HEK293 (cell line): ENCODE results near the gene AIFM3.
"Not testable (repeated sequence)": the region's sequence is repeated elsewhere in the genome, so short reads cannot be mapped to it uniquely, and the experiment has no call there.

Source experiments
- CTCF ChIA-PET: fragments of 350-600 bp; formaldehyde crosslinking; extraction: SDS; loops from one replicate; lab custom pipeline; 2021; ENCODE audit warnings: antibody characterized with exemption; lab: Yijun Ruan, JAX
- POLR2A ChIA-PET: fragments of 300-600 bp; formaldehyde crosslinking; extraction: SDS; loops from one replicate; lab custom pipeline; 2020; ENCODE audit warnings: antibody characterized with exemption, inconsistent platforms; lab: Yijun Ruan, JAX
- H3K27ac ChIP-seq: fragments of 200-500 bp; sonication (Bioruptor generic); 2 replicates; pipeline ENCODE4 v1.5.1; 2014; ENCODE audit warnings: low read depth, low read length, control low read depth, inconsistent platforms; ENCODE audit errors: extremely low read depth
- H3K36me3 ChIP-seq, 2 experiments: fragments of 200-500 bp in 1 of 2; sonication (Bioruptor generic) in 1 of 2; 1 replicate in 1 of 2; 2 replicates in 1 of 2; pipeline ENCODE4 v1.5.1; 2014 to 2017; ENCODE audit warnings: inconsistent platforms in 2 of 2, low read length in 2 of 2; ENCODE audit not compliant: control insufficient read depth in 2 of 2, insufficient read depth in 1 of 2
- H3K4me1 ChIP-seq: fragments of 200-500 bp; sonication (Bioruptor generic); 2 replicates; pipeline ENCODE4 v1.5.1; 2014; ENCODE audit warnings: mild to moderate bottlenecking, low read length, inconsistent platforms; ENCODE audit not compliant: control insufficient read depth, insufficient read depth
- H3K4me3 ChIP-seq: 2 replicates; pipeline ENCODE4 v1.5.1; 2011; ENCODE audit warnings: low read depth, mild to moderate bottlenecking, control low read depth, low read length, moderate library complexity
- H3K9me3 ChIP-seq: fragments of 200-500 bp; sonication (Bioruptor generic); 2 replicates; pipeline ENCODE4 v1.5.1; 2014; ENCODE audit warnings: low read depth, low read length, inconsistent platforms; ENCODE audit not compliant: control insufficient read depth, insufficient read depth
- ATF2 ChIP-seq: fragments of 450-650 bp; formaldehyde crosslinking; IDR thresholded peaks from 2 replicates; pipeline ENCODE4 v1.5.1; 2016; ENCODE audit warnings: missing biosample characterization, missing genetic modification characterization, low read depth
- GLIS1 ChIP-seq: fragments of 450-650 bp; formaldehyde crosslinking; IDR thresholded peaks from 2 replicates; pipeline ENCODE4 v1.5.1; 2016; ENCODE audit warnings: missing biosample characterization, missing genetic modification characterization
- KLF17 ChIP-seq: fragments of 450-650 bp; formaldehyde crosslinking; IDR thresholded peaks from 2 replicates; pipeline ENCODE4 v1.5.1; 2016; ENCODE audit warnings: missing biosample characterization, missing genetic modification characterization
- MYNN ChIP-seq: fragments of 450-650 bp; formaldehyde crosslinking; IDR thresholded peaks from 2 replicates; pipeline ENCODE4 v1.5.1; 2016; ENCODE audit warnings: missing biosample characterization, missing genetic modification characterization, borderline replicate concordance
- ZIC2 ChIP-seq: fragments of 450-650 bp; formaldehyde crosslinking; IDR thresholded peaks from 2 replicates; pipeline ENCODE4 v1.5.1; 2016; ENCODE audit warnings: missing biosample characterization, missing genetic modification characterization
- ZNF121 ChIP-seq: fragments of 450-650 bp; formaldehyde crosslinking; IDR thresholded peaks from 2 replicates; pipeline ENCODE4 v1.5.1; 2016; ENCODE audit warnings: missing biosample characterization, missing genetic modification characterization
- ZNF146 ChIP-seq: fragments of 450-650 bp; formaldehyde crosslinking; IDR thresholded peaks from 2 replicates; pipeline ENCODE4 v1.5.1; 2016; ENCODE audit warnings: missing biosample characterization, missing genetic modification characterization
- ZNF169 ChIP-seq: fragments of 450-650 bp; formaldehyde crosslinking; IDR thresholded peaks from 2 replicates; pipeline ENCODE4 v1.5.1; 2016; ENCODE audit warnings: missing biosample characterization, missing genetic modification characterization
- ZNF239 ChIP-seq: fragments of 450-650 bp; formaldehyde crosslinking; IDR thresholded peaks from 2 replicates; pipeline ENCODE4 v1.5.1; 2016; ENCODE audit warnings: missing biosample characterization, missing genetic modification characterization
- ZNF280D ChIP-seq: fragments of 450-650 bp; formaldehyde crosslinking; IDR thresholded peaks from 2 replicates; pipeline ENCODE4 v1.5.1; 2016; ENCODE audit warnings: missing biosample characterization, missing genetic modification characterization
- ZNF404 ChIP-seq: fragments of 450-650 bp; formaldehyde crosslinking; IDR thresholded peaks from 2 replicates; pipeline ENCODE4 v1.5.1; 2017; ENCODE audit warnings: missing biosample characterization, missing genetic modification characterization
- ZNF423 ChIP-seq: fragments of 450-650 bp; formaldehyde crosslinking; IDR thresholded peaks from 2 replicates; pipeline ENCODE4 v1.5.1; 2016; ENCODE audit warnings: missing biosample characterization, missing genetic modification characterization
- ZNF449 ChIP-seq: fragments of 450-650 bp; formaldehyde crosslinking; IDR thresholded peaks from 2 replicates; pipeline ENCODE4 v1.5.1; 2017; ENCODE audit warnings: missing biosample characterization, mild to moderate bottlenecking, missing genetic modification characterization, moderate library complexity
- ZNF626 ChIP-seq: fragments of 450-650 bp; sonication (Bioruptor Pico); formaldehyde crosslinking; IDR thresholded peaks from 2 replicates; pipeline ENCODE4 v1.5.1; 2018; ENCODE audit warnings: missing biosample characterization, missing genetic modification characterization, inconsistent platforms
- ZNF692 ChIP-seq: fragments of 450-650 bp; formaldehyde crosslinking; IDR thresholded peaks from 2 replicates; pipeline ENCODE4 v1.5.1; 2016; ENCODE audit warnings: missing biosample characterization, missing genetic modification characterization

AIFM3 gene

GRCh38 chr22:20940904-20941385 is 26.1 kb upstream of the AIFM3 start:
- no peak overlapping the region for H3K27ac ChIP-seq
- no peaks in the 10 kb centered on the region; the same call in 1 of the 2 replicates for H3K4me1 ChIP-seq
- POLR2A ChIA-PET, result no interaction called here
- CTCF ChIA-PET, result interaction anchor here (0.6 to 1.6 kb wide), 2 partner anchors 20 to 24 kb away, joined by 3 to 4 read pairs; partner anchors contain the start of gene CRKL
- no peaks in the 10 kb centered on the region for H3K9me3 ChIP-seq
- peaks cover 0 to 35% of the 10 kb centered on the region in 2 experiments; a peak in 2 of 3 replicates for H3K36me3 ChIP-seq
- TF ChIP-seq GLIS1 (tag by site-specific recombination), result peak; percentile 63
- no peak for TF ChIP-seq ZNF449 (tag by site-specific recombination)
- TF ChIP-seq ZIC2 (tag by site-specific recombination), result peak; percentile 43; the same call in 1 of the 2 replicates
- TF ChIP-seq, all 188 proteins: peak for 2
- H3K4me3 ChIP-seq, result no peak overlapping the region

- POLR2A ChIA-PET, H3K27ac ChIP-seq, H3K4me1 ChIP-seq, H3K4me3 ChIP-seq, H3K9me3 ChIP-seq: not testable (repeated sequence)
- H3K36me3 ChIP-seq, result peaks cover 0 to 31% of the 10 kb centered on the region in 2 experiments; a peak in 2 of 3 replicates
- TF ChIP-seq ZNF121, result peak; percentile 41; the same call in 1 of the 2 replicates
- peak; percentile 18; the same call in 1 of the 2 replicates for TF ChIP-seq ZNF146 (tag by site-specific recombination)
- CTCF ChIA-PET, result interaction anchor here (0.6 to 1.6 kb wide), 2 partner anchors 25 to 26 kb away, joined by 3 to 4 read pairs; partner anchors contain the start of gene CRKL
Measured at GRCh38 chr22:20942203-20942902, 24.7 kb upstream of the AIFM3 start.

- TF ChIP-seq ZNF169 (tag by site-specific recombination) (no peak), ZNF404 (tag by site-specific recombination) (no peak)
- Histone ChIP-seq H3K4me1 (no peaks in the 10 kb centered on the region; the same call in 1 of the 2 replicates), H3K9me3 (no peaks in the 10 kb centered on the region), H3K4me3 (no peak overlapping the region), H3K27ac (no peak overlapping the region), H3K36me3 (peaks cover 0 to 32% of the 10 kb centered on the region in 2 experiments; a peak in 2 of 3 replicates)
- POLR2A ChIA-PET, result no interaction called here
- CTCF ChIA-PET, result interaction anchor here (0.6 kb wide), 1 partner anchor 25 kb away, joined by 3 read pairs; no protein-coding TSS in a partner anchor
Measured at GRCh38 chr22:20943104-20943933, 23.7 kb upstream of the AIFM3 start.

GRCh38 chr22:20944042-20944441 is 23.0 kb upstream of the AIFM3 start:
- CTCF ChIA-PET, result interaction anchor here (0.7 kb wide), 1 partner anchor 26 kb away, joined by 3 read pairs; no protein-coding TSS in a partner anchor
- POLR2A ChIA-PET, result no interaction called here
- no peak for TF ChIP-seq ZIC2 (tag by site-specific recombination)
- no peak for TF ChIP-seq KLF17 (tag by site-specific recombination)
- TF ChIP-seq ATF2 (tag by site-specific recombination), result no peak
- no peak for TF ChIP-seq ZNF239 (tag by site-specific recombination)
- no peak for TF ChIP-seq ZNF280D
- TF ChIP-seq ZNF692, result no peak
- TF ChIP-seq MYNN (tag by site-specific recombination), result no peak
- no peak for TF ChIP-seq ZNF423 (tag by site-specific recombination)
- no peak for TF ChIP-seq ZNF626

More at GRCh38 chr22:20944042-20944441, 23.0 kb upstream of the AIFM3 start:
- Histone ChIP-seq H3K27ac (no peak overlapping the region), H3K4me3 (no peak overlapping the region), H3K4me1 (no peaks in the 10 kb centered on the region; the same call in 1 of the 2 replicates), H3K9me3 (no peaks in the 10 kb centered on the region), H3K36me3 (peaks cover 0 to 32% of the 10 kb centered on the region in 2 experiments; a peak in 2 of 3 replicates)
